ENCODE data around the gene CREB3. TPM values are rescaled to one million over a fixed set of nuclear protein-coding genes. Genes with fewer than 3 reads are reported as not detected.

The CREB3 gene
- total RNA-seq, 1 donor from 2014 or later = 41.9 TPM

GRCh38 chr9:35702696-35703095 is 29.8 kb upstream of the CREB3 start:
- DNase-seq (ENCODE audit: low spot score) = no peak

- DNase-seq (ENCODE audit: low spot score) = no peak
Measured at GRCh38 chr9:35703906-35704672, 28.4 kb upstream of the CREB3 start.

GRCh38 chr9:35705372-35705771 is 27.1 kb upstream of the CREB3 start:
- no peak for DNase-seq (ENCODE audit: low spot score)

GRCh38 chr9:35705836-35706430 is 26.5 kb upstream of the CREB3 start:
- no peak for DNase-seq (ENCODE audit: low spot score)

GRCh38 chr9:35706951-35707350 is 25.5 kb upstream of the CREB3 start:
- DNase-seq (ENCODE audit: low spot score) = no peak

GRCh38 chr9:35708146-35708545 is 24.3 kb upstream of the CREB3 start:
- DNase-seq (ENCODE audit: low spot score) = no peak

- no peak for DNase-seq (ENCODE audit: low spot score)
Measured at GRCh38 chr9:35710818-35711500, 21.5 kb upstream of the CREB3 start.

- DNase-seq (ENCODE audit: low spot score) = no peak
Measured at GRCh38 chr9:35711501-35712428, 20.7 kb upstream of the CREB3 start.

- no peak for DNase-seq (ENCODE audit: low spot score)
Measured at GRCh38 chr9:35712762-35713400, 19.6 kb upstream of the CREB3 start.

- DNase-seq (ENCODE audit: low spot score) = no peak
Measured at GRCh38 chr9:35713578-35713977, 18.9 kb upstream of the CREB3 start.

- no peak for DNase-seq (ENCODE audit: low spot score)
Measured at GRCh38 chr9:35714123-35714522, 18.3 kb upstream of the CREB3 start.

GRCh38 chr9:35714579-35715252 is 17.8 kb upstream of the CREB3 start:
- DNase-seq (ENCODE audit: low spot score) = no peak

- DNase-seq (ENCODE audit: low spot score) = no peak
Measured at GRCh38 chr9:35716230-35716629, 16.2 kb upstream of the CREB3 start.

- no peak for DNase-seq (ENCODE audit: low spot score)
Measured at GRCh38 chr9:35717132-35717870, 15.2 kb upstream of the CREB3 start.

- DNase-seq (ENCODE audit: low spot score) = no peak
Measured at GRCh38 chr9:35718721-35719511, 13.6 kb upstream of the CREB3 start.

GRCh38 chr9:35719546-35719945 is 12.9 kb upstream of the CREB3 start:
- no peak for DNase-seq (ENCODE audit: low spot score)

- DNase-seq (ENCODE audit: low spot score) = no peak
Measured at GRCh38 chr9:35723426-35723825, 9.0 kb upstream of the CREB3 start.

- no peak for DNase-seq (ENCODE audit: low spot score)
Measured at GRCh38 chr9:35723908-35724307, 8.6 kb upstream of the CREB3 start.

GRCh38 chr9:35725362-35725761 is 7.1 kb upstream of the CREB3 start:
- DNase-seq (ENCODE audit: low spot score) = no peak
